ENCODE data around the gene ALDH3A1.
A peak's percentile ranks its signal among the peaks of the same experiment; 100 is the strongest.

ALDH3A1 gene

DNA sequence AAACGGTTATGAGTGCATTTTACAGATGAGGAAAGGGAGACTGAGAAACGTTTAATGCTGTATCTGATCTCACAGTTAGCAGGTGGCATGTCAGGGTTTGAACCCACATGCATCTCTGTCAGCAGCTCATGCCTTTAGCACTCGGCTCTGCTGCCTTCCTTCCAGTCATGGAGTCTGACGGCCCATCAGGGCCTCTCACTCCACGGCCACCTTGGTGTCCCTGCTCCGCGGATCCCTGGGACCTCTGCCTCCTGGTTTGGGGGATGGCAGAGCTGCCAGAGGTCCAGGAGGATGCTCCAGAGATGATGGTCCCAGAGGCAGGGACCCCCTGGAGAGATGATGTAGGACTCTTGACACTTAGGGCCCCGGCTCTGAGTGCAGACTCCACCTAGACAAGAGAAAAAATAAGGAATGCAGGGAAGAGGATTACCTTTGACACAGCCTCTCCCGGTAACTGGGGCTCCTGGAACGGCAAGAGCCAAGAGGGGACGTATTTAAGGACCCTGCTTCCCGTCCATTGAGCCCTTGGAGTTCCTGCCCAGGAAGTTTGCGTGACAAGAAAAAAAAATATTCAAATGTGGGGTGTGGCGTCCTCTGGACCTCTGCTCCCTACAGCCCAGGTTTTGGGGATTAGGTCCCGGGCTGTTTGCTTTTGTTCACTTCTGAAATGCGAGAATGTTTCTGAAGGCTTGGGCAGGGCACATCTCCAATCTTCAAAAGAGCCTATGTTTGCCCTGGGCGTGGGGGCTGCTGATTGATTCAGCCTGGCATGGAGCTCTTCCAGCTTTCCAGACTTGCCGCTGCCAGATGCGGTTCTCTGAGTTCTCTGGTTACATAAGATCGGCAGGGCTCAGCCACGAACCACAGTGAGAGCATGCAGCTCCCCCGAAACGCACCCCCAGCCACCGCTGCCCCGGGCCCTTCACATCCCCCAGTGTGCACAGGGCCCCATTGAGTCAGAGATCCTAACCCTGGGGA lies at the start of gene ALDH3A1:
Gene ALDH3A1, minus strand, starts transcription at position 470 of the 978 bp plus-strand sequence. CDS start 3,169 bp downstream, outside the sequence.
- in situ Hi-C loops (cut with HindIII; ENCODE audit: low pct_unique_long_range_greater_than_20kb, low sequenced_read_pairs), result no loop called here
- TF ChIP-seq JUND (IDR thresholded peaks at IDR 0.05; ENCODE audit: low read depth), result no peak
- DNase-seq (ENCODE audit: low read depth in 1 of 2, low spot score in 1 of 2), result no peak

DNA sequence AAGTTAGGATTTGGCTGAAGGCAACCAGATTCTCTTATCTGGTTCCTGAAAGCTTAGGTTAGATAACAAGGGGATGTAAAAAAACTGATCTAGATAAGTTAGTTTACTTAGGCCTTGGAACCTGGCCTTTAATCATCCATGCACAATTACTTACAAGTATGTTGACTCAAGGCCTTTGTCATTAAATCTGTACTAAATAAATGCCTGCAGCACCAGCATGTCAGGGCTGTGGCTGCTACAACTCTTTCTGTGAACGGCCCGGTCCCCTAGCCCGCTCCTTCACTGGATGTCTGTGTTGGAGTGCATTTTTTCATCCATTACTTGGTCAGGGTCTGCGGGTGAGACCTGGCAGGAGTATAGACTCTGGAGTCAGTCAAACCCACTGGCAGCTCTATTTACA lies 48.4 kb upstream of the ALDH3A1 start:
- TF ChIP-seq JUND (IDR thresholded peaks at IDR 0.05; ENCODE audit: low read depth), result no peak
- in situ Hi-C loops (cut with HindIII; ENCODE audit: low pct_unique_long_range_greater_than_20kb, low sequenced_read_pairs), result no loop called here
- DNase-seq (ENCODE audit: low read depth in 1 of 2, low spot score in 1 of 2), result no peak

DNA sequence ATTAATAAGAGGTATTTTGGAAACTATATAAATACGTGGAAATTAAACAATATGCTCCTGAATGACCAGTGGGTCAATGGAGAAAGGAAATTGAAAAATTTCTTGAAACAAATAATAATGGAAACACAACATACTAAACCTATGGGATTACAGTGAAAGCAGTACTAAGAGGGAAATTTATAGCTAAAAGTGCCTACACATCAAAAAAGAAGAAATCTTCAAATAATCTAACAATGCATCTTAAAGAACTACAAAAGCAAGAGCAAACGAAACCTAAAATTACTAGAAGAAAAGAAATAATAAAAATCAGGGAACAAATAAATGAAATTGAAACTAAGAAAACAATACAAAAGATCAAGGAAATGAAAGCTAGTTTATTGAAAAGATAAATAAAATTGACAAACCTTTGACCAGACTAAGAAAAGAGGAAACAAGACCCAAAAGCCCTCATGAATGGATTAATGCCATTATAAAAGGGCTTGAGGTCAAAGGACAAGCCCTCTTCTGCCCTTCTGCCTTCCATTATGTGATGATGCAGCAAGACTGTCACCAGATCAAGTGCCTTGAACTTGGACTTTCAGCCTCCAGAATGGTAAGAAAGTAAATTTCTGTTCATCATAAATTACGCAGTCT lies 43.9 kb upstream of the ALDH3A1 start:
- TF ChIP-seq JUND (IDR thresholded peaks at IDR 0.05; ENCODE audit: low read depth), result no peak
- no peak for DNase-seq (ENCODE audit: low read depth in 1 of 2, low spot score in 1 of 2)
- in situ Hi-C loops (cut with HindIII; ENCODE audit: low pct_unique_long_range_greater_than_20kb, low sequenced_read_pairs), result no loop called here

DNA sequence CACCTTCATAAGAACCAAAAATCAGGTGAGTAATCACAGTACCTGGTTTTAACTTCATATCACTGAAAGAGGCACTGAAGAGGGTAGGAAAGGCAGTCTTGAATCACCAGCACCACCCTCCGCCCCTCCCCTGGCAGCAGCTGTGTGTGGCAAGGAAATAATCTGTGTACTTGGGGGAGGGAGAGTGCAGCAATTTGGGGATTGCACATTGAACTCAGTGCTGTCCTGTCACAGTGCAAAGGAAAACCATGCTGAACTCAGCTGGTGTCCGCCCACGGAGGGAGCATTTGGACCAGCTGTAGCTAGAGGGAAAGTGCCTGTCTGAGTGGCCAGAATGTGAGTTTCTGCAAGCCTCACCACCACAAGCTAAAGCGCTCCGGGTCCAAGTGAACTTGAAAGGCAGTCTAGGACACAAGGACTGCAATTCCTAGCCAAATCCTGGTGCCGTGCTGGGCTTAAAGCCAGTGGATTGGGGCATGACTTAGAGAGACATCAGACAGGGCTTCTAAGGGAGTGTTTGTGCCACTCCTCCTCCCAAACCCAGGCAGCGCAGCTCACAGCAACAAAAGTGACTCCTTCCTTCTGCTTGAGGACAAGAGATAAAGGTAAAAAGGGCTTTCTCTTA lies 39.7 kb upstream of the ALDH3A1 start:
- DNase-seq (ENCODE audit: low read depth in 1 of 2, low spot score in 1 of 2), result no peak
- no peak for TF ChIP-seq JUND (IDR thresholded peaks at IDR 0.05; ENCODE audit: low read depth)
- in situ Hi-C loops (cut with HindIII; ENCODE audit: low pct_unique_long_range_greater_than_20kb, low sequenced_read_pairs), result no loop called here

DNA sequence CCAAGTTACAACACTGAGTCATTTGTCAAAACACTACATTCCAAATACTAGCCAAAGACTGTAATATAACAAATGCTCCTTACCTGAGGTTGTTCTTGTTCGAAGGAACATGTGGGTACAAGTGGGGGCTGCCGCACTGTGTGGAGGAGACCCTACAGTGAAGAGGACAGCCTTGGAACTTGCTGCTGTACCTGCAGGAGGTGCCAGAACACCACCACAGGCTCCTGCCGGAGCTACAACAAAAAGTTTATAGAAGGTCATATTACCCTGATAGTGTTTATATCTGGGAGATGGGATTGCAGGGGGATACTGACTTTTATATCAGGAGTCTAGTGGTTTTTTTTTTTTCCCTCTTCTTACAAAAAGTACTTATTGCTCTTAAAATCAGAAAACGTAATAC lies 37.8 kb upstream of the ALDH3A1 start:
- no peak for DNase-seq (ENCODE audit: low read depth in 1 of 2, low spot score in 1 of 2)
- no peak for TF ChIP-seq JUND (IDR thresholded peaks at IDR 0.05; ENCODE audit: low read depth)
- in situ Hi-C loops (cut with HindIII; ENCODE audit: low pct_unique_long_range_greater_than_20kb, low sequenced_read_pairs), result no loop called here

DNA sequence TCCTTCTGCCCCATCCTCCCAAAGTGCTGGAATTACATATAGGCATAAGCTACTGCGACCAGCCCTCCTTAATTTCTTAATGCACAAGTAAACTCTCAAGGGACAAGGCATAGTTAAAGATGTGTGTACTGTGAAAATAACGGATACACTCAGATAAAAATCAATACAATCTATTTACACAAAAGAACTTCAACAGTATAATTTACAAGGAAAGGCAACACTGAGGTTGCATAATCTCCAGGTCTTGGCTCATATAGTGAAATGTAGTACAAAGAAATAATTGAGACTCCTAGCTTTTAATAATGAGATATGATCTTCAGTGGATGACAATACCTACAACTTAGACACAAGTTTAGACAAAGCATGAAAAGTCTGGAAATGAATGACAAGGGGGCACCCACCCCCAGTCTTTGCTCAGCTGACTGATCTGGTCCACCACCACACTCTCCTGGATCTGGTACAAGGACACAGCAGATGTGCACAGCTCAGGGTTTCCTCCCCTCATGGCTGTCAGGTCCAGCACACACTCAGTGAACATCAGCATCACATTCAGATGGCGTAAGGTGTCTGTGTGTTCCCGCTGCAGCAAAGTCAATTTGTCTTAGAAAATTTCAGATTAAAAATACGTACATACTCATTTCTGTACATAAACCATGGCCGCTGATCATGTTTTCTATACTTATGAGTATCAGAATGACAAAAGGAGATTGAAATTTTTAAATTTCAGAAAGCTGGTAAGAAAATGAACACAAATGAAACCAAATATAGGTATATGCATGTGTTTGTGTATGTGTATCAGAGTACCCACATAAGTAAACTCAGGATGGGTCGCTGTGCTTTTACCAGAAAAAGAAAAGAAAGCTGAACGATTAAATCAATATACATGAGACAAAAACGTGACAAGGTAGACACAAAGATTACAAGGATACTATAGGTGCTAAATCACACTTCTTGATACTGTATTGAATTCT lies 33.7 kb upstream of the ALDH3A1 start:
- TF ChIP-seq JUND (IDR thresholded peaks at IDR 0.05; ENCODE audit: low read depth), result no peak
- DNase-seq (ENCODE audit: low read depth in 1 of 2, low spot score in 1 of 2), result peak in 1 of 2 experiments; percentile 52
- in situ Hi-C loops (cut with HindIII; ENCODE audit: low pct_unique_long_range_greater_than_20kb, low sequenced_read_pairs), result no loop called here

DNA sequence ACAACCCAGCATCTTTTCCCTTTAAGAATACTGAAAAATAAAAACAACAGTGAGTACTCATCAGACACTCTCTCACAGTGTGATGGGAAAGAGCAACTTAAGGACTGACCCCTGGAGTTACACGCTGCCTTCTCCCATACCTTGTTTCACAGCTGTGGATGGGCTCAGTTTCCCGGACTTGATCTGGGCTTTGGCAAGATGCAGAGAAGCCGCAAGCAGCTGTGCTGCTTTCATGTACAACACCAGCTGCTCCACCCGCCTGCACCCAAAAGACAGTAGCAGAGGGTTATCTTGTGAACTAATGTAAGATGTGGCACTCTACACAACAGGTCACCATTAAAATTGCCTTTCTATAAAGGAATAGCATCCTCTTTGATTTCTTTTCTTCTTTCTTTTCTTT lies 32.7 kb upstream of the ALDH3A1 start:
- no peak for TF ChIP-seq JUND (IDR thresholded peaks at IDR 0.05; ENCODE audit: low read depth)
- no peak for DNase-seq (ENCODE audit: low read depth in 1 of 2, low spot score in 1 of 2)
- in situ Hi-C loops (cut with HindIII; ENCODE audit: low pct_unique_long_range_greater_than_20kb, low sequenced_read_pairs), result no loop called here

DNA sequence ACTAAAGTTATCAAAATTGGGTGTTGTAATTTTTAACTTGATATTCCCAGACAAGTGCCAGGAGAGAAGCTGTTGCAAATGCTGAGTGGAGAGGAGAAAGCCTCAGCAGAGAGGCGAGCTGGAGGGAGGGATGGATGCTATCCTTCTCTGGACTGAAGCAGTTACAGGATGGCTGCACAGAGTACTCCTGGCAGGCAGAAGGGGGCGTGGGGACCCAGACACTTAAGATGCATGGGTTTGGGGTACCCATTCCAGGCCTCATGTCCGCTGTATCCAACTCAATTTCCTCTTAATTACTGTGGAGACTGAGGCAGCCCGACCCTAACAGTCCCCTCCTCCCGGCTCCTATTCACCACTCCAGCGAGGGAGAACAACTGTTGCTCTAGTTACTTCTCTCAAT lies 25.4 kb upstream of the ALDH3A1 start:
- in situ Hi-C loops (cut with HindIII; ENCODE audit: low pct_unique_long_range_greater_than_20kb, low sequenced_read_pairs), result no loop called here
- no peak for TF ChIP-seq JUND (IDR thresholded peaks at IDR 0.05; ENCODE audit: low read depth)
- DNase-seq (ENCODE audit: low read depth in 1 of 2, low spot score in 1 of 2), result no peak

DNA sequence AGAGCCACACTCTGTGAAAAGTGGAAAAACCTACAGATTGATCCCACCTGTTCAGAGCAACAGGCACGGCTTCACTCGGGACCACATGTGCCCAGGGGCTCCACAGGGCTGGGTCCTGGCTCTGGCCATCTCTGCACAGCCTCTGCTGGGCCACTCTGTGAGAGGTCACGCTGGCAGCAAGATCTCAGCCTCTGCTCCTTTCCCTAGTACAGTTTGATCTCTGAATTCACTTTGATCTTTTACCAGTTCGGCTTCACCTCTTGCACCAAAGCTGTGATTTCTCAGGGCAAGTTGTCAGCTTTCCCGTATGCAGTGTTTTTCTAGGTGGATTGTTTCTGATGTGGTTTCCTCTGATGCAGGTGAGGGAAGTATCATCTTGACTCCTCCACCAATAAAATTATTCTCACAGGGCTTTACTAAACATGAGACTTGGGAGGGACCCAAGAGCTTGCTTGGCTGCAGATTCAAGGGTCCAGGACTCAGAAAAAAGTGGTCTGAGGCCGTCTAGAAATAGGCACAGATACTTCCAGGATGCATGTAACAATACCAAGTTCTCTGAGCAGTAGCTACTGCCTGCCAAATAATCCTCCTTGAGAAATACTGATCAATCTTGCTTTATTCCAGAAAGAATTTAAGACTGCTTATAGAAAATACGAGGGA lies 24.0 kb upstream of the ALDH3A1 start:
- DNase-seq (ENCODE audit: low read depth in 1 of 2, low spot score in 1 of 2), result no peak
- TF ChIP-seq JUND (IDR thresholded peaks at IDR 0.05; ENCODE audit: low read depth), result no peak
- in situ Hi-C loops (cut with HindIII; ENCODE audit: low pct_unique_long_range_greater_than_20kb, low sequenced_read_pairs), result no loop called here

DNA sequence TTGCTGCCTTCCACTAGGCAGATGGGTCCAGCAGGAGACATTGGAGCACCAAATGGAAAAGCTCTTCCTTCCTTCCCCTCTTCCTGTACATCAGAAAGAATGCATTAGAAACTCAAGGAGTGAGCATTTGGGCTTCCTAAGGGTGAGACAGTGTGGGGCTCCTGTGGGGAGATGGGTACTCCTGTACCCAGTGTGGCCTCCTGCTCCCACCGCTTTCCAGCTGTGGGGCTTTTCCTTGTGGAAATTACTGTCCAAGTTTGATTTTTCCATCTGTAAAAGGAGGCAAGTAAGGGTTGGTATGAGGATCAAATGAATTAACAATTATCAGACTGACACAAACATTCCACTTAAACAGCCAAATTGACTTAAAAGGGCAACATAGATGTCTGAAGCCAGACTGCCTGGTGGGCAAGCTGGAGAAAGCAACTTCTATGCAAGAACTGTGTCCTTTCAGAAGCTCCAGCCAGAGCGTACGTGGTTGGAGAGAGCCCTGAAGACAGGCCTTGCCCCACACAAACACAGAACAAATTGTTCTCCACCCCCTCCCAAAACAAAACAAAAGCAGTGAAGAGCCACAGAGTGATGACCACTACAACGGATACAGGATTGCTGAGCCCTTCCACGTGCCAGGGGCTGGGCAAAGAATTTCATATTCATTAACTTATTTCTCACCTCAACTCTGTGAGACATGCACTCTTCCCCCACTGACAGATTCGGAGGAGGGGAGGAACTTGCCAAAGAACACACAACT lies 23.1 kb upstream of the ALDH3A1 start:
- TF ChIP-seq JUND (IDR thresholded peaks at IDR 0.05; ENCODE audit: low read depth), result no peak
- DNase-seq (ENCODE audit: low read depth in 1 of 2, low spot score in 1 of 2), result no peak
- in situ Hi-C loops (cut with HindIII; ENCODE audit: low pct_unique_long_range_greater_than_20kb, low sequenced_read_pairs), result no loop called here
